HG02884 (cell line): ENCODE results near the gene KLHDC8B.

ENCODE experiments used
- ATAC-seq: cut with Tn5 transposase; IDR thresholded peaks from one replicate; pipeline ENCODE4 v1.9.1; 2021; ENCODE audit warnings: mild to moderate bottlenecking, moderate library complexity; ENCODE audit not compliant: unreplicated experiment

Gene KLHDC8B

GRCh38 chr3:49158103-49158709, 13.2 kb upstream of the KLHDC8B start:
- ATAC-seq: no peak

- ATAC-seq: no peak
Observed at GRCh38 chr3:49158792-49159191, 12.6 kb upstream of the KLHDC8B start.

- ATAC-seq: no peak
Observed at GRCh38 chr3:49161197-49161596, 10.2 kb upstream of the KLHDC8B start.

- ATAC-seq: no peak
Observed at GRCh38 chr3:49161808-49162530, 9.4 kb upstream of the KLHDC8B start.

DNA sequence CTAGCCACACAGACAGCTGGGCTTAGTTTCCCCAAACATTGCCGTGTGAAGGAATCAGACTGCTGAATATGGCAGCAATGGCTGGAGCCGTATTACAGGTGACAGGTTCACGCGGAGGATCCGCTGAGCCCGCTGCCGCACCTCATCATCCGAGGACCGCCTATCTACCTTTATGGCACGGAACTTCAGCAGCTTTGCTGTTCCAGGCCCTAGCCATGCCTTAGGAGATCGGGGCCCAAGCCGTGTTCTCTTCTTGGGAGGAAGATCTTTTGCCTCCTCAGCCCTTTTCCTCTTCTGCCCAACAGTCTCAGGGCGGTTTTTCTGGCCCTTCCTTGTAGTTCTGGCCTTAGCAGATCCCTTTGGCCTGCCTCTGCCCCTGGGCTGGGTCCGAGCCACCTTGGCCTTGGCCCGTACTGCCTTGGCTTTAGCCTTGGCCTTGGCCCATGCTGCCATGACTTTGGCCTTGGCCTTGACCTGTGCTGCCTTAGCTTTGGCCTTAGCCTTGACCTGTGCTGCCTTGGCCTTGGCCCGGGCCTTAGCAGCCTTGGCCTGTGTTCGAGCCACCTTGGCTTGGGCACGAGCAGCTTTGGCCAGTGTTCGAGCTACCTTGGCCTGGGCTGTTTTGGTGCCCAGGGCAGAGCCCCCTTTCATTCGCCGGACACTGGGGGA, 8.5 kb upstream of the KLHDC8B start:
- no peak for ATAC-seq

- no peak for ATAC-seq
Observed at GRCh38 chr3:49163609-49164008, 7.8 kb upstream of the KLHDC8B start.

- no peak for ATAC-seq
Observed at GRCh38 chr3:49164983-49165720, 6.2 kb upstream of the KLHDC8B start.

- no peak for ATAC-seq
Observed at GRCh38 chr3:49165771-49166751, 5.3 kb upstream of the KLHDC8B start, which contains the start of gene CCDC71. CCDC71 (minus strand) TSS chr3:49166331; CDS start chr3:49164208, 2,123 bp downstream.

DNA sequence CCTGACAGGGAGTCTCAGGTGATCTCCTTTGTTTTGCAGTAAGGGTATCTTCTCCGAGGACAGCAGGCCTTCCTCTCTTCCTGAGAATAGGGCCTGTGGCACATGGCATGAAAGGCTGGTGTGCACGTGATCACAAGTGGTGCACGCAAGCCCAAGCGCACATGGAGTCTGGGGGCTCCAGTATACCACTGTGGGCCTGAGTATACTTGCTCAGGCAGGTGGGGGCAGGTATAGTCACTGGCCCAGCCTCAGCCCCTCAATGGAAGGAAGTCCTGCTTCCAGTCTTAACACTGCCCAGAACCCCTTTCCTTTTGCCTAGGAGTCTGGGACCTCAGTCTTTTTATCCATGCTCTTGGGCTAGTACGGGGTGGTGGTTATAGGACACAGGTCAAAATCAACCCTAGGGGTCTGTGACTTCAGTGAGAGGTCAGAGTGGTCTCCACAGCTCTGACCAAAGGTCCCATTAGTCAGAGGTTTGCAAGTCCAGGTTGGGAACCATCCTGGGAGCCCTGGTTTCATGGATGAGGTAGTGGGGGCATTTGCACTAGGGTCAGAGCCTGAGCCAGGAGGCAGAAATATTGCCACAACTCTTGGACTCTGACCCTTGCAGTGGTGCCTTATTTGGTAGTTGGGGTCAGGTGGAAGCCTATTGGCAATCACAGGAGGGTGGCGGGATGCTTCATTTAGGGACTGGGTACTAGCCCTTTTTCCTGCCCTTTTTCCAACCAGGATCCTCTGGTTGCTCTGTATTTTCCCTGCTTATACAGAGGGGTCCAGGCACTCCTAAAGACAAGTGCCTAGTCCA, 4.4 kb upstream of the KLHDC8B start:
- no peak for ATAC-seq

- ATAC-seq: no peak
Observed at GRCh38 chr3:49170744-49171118, 667 bp upstream of the KLHDC8B start.

- ATAC-seq: no peak
Observed at GRCh38 chr3:49171775-49172500, 540 bp downstream of the KLHDC8B start.

- no peak for ATAC-seq
Observed at GRCh38 chr3:49172551-49173041, 1.2 kb downstream of the KLHDC8B start.

GRCh38 chr3:49173116-49173791, 1.9 kb downstream of the KLHDC8B start:
- ATAC-seq: no peak

DNA sequence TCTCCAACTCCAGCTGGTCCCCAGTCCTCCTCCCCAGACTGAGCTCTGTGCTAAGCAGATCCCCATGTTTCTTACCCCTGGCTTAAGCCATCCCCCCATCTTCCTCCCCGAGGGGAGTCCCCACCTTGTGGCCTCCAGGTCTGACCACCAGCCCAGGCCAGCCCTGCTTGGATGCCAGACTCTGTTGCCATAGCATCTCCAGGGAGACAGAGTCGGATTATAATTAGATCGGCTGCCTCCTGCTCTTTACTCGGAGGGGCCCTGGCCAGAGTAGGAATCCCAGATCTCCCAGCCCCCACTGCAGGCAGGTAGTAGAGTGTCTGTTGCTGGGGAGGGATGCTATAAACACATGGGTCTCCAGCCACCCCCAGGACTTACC, 2.4 kb downstream of the KLHDC8B start:
- no peak for ATAC-seq

GRCh38 chr3:49174397-49174985, 3.1 kb downstream of the KLHDC8B start:
- no peak for ATAC-seq

DNA sequence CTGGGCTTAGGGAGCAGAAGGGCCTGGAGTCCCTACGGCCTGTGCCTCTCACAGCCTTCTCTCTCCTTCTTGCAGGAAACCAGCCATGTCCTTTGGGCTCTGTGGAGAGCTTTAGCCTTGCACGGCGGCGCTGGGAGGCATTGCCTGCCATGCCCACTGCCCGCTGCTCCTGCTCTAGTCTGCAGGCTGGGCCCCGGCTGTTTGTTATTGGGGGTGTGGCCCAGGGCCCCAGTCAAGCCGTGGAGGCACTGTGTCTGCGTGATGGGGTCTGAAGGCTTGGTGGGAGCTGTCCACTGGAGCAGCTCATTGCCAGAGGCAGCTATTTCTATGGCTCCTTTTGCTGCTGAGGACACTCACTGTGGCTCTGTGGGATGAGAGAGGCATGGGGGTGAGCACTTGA, 4.1 kb downstream of the KLHDC8B start:
- no peak for ATAC-seq

DNA sequence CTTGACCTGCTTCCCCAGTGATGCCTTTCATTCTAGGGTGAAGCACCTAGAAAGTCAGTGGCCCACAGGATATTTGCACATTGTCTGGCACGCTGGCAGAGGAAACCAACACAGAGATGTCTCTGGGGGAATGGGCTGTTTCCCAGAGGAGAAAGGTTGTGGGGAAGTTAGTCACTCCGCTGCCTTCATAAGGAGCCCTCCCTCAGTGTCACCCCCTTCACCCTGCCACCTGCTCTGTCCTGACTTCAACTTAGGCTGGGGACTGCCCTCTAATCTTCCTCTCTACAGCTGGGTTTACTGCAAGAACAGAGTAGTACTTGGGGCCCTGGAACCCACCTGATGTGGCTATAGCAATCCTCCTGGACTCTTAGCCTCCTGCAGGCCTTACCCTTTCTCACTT, 5.7 kb downstream of the KLHDC8B start:
- no peak for ATAC-seq

- ATAC-seq: no peak
Observed at GRCh38 chr3:49180116-49180515, 8.7 kb downstream of the KLHDC8B start.
